Sigmoid colon (tissue), 7 donors: ENCODE measurements around the gene CMSS1. TPM values are rescaled to one million over a fixed set of nuclear protein-coding genes. Genes with fewer than 3 reads are reported as not detected.

ENCODE experiments used
- DNase-seq: peaks from one replicate; pipeline ENCODE4 v3.0.0-alpha.2; 2019
- H3K27ac ChIP-seq, 4 donors: fragments of 200-600 bp; sonication (generic); one replicate each; pipeline ENCODE4 v1.5.1; 2016 to 2019; ENCODE audit warnings: mild to moderate bottlenecking in 1 of 4
- H3K27me3 ChIP-seq, 3 donors: fragments of 200-600 bp; sonication (generic); one replicate each; pipeline ENCODE4 v1.5.1; 2019; ENCODE audit warnings: mild to moderate bottlenecking in 1 of 3
- H3K36me3 ChIP-seq, 4 donors: fragments of 200-600 bp; sonication (generic); one replicate each; pipeline ENCODE4 v1.5.1; 2016 to 2019
- H3K4me1 ChIP-seq, 4 donors: fragments of 200-600 bp; sonication (generic); one replicate each; pipeline ENCODE4 v1.5.1; 2017 to 2019
- H3K4me3 ChIP-seq, 4 donors: fragments of 200-600 bp; sonication (generic); one replicate each; pipeline ENCODE4 v1.5.1; 2017 to 2019; ENCODE audit warnings: mild to moderate bottlenecking in 2 of 4, moderate library complexity in 1 of 4
- H3K9me3 ChIP-seq, 4 donors: fragments of 200-600 bp in 3 of 4; sonication (generic) in 3 of 4; one replicate each; pipeline versions ENCODE4 v1.5.1 to v1.6.1; 2013 to 2019
- CTCF ChIP-seq, 4 experiments: fragments of 450-650 bp in 3 of 4; fragments of 200-600 bp in 1 of 4; IDR thresholded peaks; one replicate each; pipeline ENCODE4 v1.5.1; 2016 to 2019; ENCODE audit warnings: antibody characterized with exemption in 4 of 4, mild to moderate bottlenecking in 3 of 4, moderate library complexity in 2 of 4
- EP300 ChIP-seq, 4 donors: sonication (generic); formaldehyde crosslinking; IDR thresholded peaks; one replicate each; pipeline ENCODE4 v1.6.1; 2017; ENCODE audit warnings: antibody characterized with exemption in 4 of 4
- POLR2A ChIP-seq, 2 donors: fragments of 450-650 bp; IDR thresholded peaks; one replicate each; pipeline ENCODE4 v1.6.1; 2016; ENCODE audit warnings: antibody characterized with exemption in 2 of 2, mild to moderate bottlenecking in 2 of 2, moderate library complexity in 2 of 2
- POLR2AphosphoS5 ChIP-seq, 4 donors: sonication (generic); formaldehyde crosslinking; IDR thresholded peaks; one replicate each; pipeline ENCODE4 v1.6.1; 2017; ENCODE audit warnings: antibody characterized with exemption in 4 of 4
- WGBS, 2 donors: extraction: QIAGEN DNeasy Blood & Tissue Kit; methylation state at CpG; one replicate each; pipeline ENCODE4 v1.1.7; 2013; 5-methylcytosine and 5-hydroxymethylcytosine counted together
- intact Hi-C: fragments of 100-400 bp; cut with DNase I; formaldehyde crosslinking; loops from one replicate; pipeline ENCODE4 v1.15.1; 2023
- polyA plus RNA-seq, 3 donors: library from polyadenylated mRNA; stranded (reverse); fragments of 200-250 nt; gene quantifications; one replicate each; pipeline ENCODE4 v1.2.3, GENCODE V29; 2013
- total RNA-seq, 4 donors: library from RNA; depleted of rRNA; stranded (reverse); fragments of >200 nt; gene quantifications; one replicate each; pipeline ENCODE4 v1.1.0, GENCODE V29; 2016
- donor health status: healthy with polysubstance abuse.
- donor health status: Bipolar disorder and iron deficiency.
- donor health status: healthy.

CMSS1 gene
- total and polyA plus RNA-seq, 7 donors: 6.0 to 19.4 (median 13.9) TPM

GRCh38 chr3:100106531-100107141 is 289.0 kb downstream of the CMSS1 start:
- peaks cover 0 to 61% (median 48%) of the 10 kb centered on the region in 4 donors for H3K4me1 ChIP-seq
- intact Hi-C loops: no loop called here
- no peak for TF ChIP-seq POLR2AphosphoS5 (IDR thresholded peaks at IDR 0.05)
- no peak for TF ChIP-seq CTCF (IDR thresholded peaks at IDR 0.05)
- TF ChIP-seq POLR2A (IDR thresholded peaks at IDR 0.05): no peak
- TF ChIP-seq EP300 (IDR thresholded peaks at IDR 0.05): no peak
- no peaks in the 10 kb centered on the region for H3K9me3 ChIP-seq
- H3K27me3 ChIP-seq: no peaks in the 10 kb centered on the region
- DNase-seq: no peak
- H3K27ac ChIP-seq: peak overlapping the region in 3 of 4 donors; percentile 40 to 67 (median 63)
- H3K4me3 ChIP-seq: no peak overlapping the region
- H3K36me3 ChIP-seq: no peaks in the 10 kb centered on the region

DNA sequence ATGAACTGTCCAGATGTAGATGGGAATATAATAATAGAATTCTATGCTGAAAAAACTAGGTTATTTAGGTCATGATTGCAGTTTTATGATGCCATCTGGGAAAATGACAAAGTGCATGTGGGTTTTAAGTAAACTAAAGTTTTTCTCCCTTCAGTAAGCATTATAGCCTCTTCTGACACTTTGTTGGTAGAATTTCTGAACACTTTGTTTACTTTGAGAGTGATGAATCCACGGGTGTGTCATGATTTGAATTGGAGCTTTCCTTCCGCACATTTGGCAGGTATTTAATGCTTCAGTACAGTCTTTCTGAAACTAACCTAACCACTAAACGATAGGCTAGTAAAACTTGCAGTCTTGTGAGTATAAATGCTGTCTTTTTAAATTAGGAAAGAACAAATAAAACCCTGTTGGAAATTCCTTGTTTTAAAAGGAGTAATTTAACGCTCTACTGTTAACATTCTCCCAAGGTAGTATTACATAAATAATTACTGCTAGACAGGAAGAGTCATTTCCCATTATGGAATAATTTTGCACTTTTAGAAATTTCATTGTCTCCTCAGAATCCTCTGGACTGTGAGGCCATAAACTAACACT is 289.7 kb downstream of the CMSS1 start:
- no peak for DNase-seq
- H3K4me3 ChIP-seq: no peak overlapping the region
- TF ChIP-seq CTCF (IDR thresholded peaks at IDR 0.05): no peak
- peak in 2 of 4 donors; percentile 9 to 27 for TF ChIP-seq POLR2AphosphoS5 (IDR thresholded peaks at IDR 0.05)
- WGBS, 2 donors: 10 to 51% methylated on average over 4 of the region's 4 CpGs
- H3K36me3 ChIP-seq: no peaks in the 10 kb centered on the region
- peak overlapping the region in 3 of 4 donors; percentile 40 to 67 (median 63) for H3K27ac ChIP-seq
- H3K9me3 ChIP-seq: no peaks in the 10 kb centered on the region
- no peaks in the 10 kb centered on the region for H3K27me3 ChIP-seq
- intact Hi-C loops: no loop called here
- peaks cover 0 to 61% (median 48%) of the 10 kb centered on the region in 4 donors for H3K4me1 ChIP-seq

DNA sequence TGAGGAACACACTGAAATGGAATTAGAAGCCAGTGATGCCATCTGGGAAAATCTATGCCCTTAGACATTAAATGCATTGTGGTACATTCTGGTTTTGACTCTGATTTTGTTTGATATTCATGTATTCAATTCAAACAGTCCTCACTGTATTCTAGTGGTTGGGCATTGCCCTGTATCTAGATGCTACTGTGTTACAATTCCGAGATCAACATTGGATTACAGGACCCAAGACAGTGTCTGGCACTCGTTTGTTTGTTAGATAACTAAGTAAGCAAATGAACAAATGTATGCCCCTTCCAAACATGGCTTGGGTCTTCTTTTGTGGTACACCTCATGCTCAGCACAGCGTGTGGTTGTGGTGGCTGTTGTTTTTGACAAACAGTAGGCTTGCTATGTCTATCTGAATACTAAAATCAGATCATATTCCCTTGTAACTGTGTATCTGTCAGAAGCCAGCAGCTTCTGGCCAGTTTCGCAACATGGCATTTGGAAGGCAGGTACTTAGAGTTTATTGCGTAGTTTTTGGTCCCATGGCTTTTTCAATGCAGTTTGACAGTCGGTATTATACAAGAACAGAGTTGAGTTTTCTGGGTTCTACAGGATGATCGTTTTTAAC is 290.9 kb downstream of the CMSS1 start:
- H3K9me3 ChIP-seq: no peaks in the 10 kb centered on the region
- H3K36me3 ChIP-seq: no peaks in the 10 kb centered on the region
- 89% methylated on average over 7 of the region's 7 CpGs for WGBS, 2 donors
- H3K4me1 ChIP-seq: peaks cover 0 to 56% (median 46%) of the 10 kb centered on the region in 4 donors
- no peaks in the 10 kb centered on the region for H3K27me3 ChIP-seq
- H3K4me3 ChIP-seq: no peak overlapping the region
- intact Hi-C loops: no loop called here
- TF ChIP-seq CTCF (IDR thresholded peaks at IDR 0.05) (no peak), EP300 (IDR thresholded peaks at IDR 0.05) (no peak), POLR2AphosphoS5 (IDR thresholded peaks at IDR 0.05) (no peak), POLR2A (IDR thresholded peaks at IDR 0.05) (no peak)
- no peak for DNase-seq
- peak overlapping the region in 3 of 4 donors; percentile 40 to 67 (median 63) for H3K27ac ChIP-seq

- no peaks in the 10 kb centered on the region for H3K9me3 ChIP-seq
- H3K27me3 ChIP-seq: no peaks in the 10 kb centered on the region
- H3K4me3 ChIP-seq: no peak overlapping the region
- intact Hi-C loops: no loop called here
- peak overlapping the region in 1 of 4 donors; percentile 21 for H3K27ac ChIP-seq
- peaks cover 0 to 50% (median 33%) of the 10 kb centered on the region in 4 donors for H3K4me1 ChIP-seq
- no peak for DNase-seq
- no peak for TF ChIP-seq CTCF (IDR thresholded peaks at IDR 0.05)
- TF ChIP-seq POLR2AphosphoS5 (IDR thresholded peaks at IDR 0.05): no peak
- TF ChIP-seq POLR2A (IDR thresholded peaks at IDR 0.05): no peak
- no peak for TF ChIP-seq EP300 (IDR thresholded peaks at IDR 0.05)
- no peaks in the 10 kb centered on the region for H3K36me3 ChIP-seq
- 88 to 89% methylated on average over 1 of the region's 1 CpG for WGBS, 2 donors
Measured at GRCh38 chr3:100110162-100110561, 292.5 kb downstream of the CMSS1 start.
